COR-L47 (cell line): Measurements from ENCODE around the gene MED31.
"Not testable (repeated sequence)": the region's sequence is repeated elsewhere in the genome, so short reads cannot be mapped to it uniquely, and the experiment has no call there.

Source experiments
- DNase-seq: peaks from one replicate; lab custom pipeline; 2025; lab: John Stamatoyannopoulos, UW

The MED31 gene

DNA sequence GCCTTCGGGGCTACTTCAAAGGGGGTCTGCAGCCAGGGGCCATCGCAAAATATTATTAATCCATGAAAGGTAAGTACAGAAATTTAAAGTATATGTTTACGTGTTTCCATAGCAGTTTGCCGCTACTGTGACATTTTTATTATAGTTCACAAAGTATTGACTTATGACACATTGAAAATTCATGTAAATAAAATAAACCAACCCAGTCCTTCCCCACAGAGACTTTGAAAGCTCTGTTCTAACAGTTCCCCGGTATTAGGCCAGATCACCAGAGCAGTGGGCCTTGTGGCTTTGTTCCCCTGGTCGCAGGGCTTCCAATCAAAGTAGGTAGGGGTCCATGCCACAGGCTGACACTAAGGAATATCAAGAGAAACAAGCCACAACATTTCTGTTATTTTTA lies 24.8 kb downstream of the MED31 start:
- DNase-seq = no peak

DNA sequence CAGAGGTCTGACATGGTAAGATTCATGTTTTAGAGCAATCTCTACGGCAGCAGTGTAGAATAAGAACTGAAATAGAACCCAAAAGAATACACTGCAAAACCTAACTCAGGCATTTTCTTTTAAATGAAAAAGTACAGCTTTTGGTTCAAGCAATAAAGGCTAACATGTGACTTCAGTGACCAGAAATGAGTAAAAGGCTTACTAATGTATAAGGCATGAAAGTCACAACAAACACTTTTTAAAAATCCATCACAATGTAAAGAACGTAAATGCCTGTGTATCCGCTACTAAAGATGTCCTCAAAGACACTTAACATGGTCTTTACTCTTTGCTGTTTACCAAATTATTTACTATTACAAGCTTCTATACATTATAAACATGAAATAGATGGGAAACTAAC lies 27.5 kb downstream of the MED31 start:
- no peak for DNase-seq

DNA sequence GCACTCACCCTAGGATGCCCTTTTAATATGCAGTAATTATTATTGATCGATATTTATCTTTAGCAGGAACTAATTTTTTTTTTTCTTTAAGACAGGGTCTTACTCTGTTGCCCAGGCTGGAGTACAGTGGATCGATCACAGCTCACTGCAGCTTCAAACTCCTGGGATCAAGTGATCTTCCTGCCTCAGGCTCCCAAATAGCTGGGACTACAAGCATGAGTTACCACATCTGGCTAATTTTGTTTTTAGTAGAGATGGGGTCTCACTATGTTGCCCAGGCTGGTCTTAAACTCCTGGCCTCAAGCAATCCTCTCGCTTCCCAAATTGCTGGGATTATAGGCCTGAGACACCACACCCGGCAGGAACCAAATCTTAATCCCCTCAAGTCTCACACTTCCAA lies 40.2 kb downstream of the MED31 start:
- DNase-seq = no peak

DNA sequence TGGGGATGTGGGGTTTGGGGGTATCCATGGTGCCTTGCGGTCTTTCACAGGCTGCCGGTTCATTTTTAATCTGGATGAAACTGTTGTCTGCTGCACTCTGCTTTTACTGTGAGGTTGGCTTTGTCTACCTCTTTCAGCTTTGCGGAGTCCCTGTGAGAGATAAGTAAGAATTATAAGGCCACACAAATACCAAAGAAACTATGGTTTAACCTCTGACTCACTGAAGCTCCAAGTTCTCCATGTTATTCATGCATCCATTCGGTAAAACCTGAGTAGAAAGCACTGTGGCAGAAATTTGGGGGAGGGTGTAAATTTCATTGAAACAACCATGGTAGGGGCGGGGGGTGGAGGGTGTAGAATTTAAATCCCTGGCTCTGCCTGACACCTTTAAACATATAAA lies 41.4 kb downstream of the MED31 start:
- DNase-seq = no peak

DNA sequence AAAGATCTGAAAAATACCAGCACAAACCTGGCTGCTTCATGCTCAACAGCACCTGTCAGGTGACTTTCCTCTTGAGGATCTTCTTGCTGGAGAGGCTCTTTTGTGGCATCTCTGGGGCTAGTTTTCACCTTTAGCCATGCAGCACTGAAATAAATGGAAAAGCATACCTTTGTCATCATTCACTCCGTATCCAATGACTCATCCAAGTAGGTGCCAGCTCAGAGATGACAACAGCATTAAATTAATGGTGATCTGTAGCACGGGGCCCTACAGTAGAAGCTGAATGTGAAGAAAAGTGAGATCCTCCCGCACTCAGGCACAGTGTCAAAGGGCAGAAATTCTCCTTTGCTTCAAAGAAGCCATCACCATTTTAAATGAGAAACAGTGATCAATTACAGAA lies 43.1 kb downstream of the MED31 start:
- no peak for DNase-seq

DNA sequence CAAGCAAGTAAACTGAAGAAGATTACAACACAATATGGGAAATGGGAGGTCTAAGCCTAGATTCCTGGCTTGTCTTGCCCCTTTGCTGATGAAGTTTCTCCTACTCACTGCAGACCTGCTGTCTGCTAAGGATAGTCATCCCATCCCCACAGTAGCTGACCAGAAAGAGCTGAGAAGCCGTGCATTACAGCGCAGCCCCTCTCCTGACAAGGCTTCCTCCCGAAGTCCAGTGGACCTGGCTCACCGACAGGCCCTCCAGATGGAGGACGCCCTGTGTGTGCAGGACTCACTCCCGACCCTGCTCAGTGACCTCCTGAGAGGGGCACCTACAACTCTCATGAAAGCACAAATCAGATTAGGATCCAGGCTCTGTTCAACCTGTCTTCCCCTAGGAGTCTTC lies 46.3 kb downstream of the MED31 start:
- DNase-seq = no peak

DNA sequence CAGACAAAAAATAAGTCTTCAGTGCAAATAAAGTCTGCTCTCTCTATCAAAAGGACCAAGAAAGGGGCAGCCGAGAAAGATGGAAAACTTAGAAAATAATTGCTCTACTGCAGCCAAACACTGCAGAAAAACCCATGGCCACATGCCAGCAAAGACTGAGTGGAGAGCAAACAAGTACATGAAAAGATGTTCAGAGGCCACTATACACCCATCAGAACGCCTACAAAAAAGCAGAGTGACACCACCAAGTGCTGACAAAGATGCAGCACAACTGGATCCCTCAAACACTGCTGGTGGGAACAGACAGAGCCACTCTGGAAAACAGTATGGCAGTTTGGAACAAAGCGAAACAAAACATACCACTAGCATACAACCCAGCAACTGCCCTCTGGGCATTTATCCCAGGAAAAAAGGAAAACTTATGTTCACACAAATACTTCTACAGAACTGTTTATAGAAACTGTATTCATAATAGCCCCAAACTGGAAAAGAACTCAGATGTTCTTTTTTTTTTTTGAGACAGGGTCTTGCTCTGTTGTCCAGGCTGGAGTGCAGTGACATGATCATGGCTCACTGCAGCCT lies 47.6 kb downstream of the MED31 start:
- no peak for DNase-seq

DNA sequence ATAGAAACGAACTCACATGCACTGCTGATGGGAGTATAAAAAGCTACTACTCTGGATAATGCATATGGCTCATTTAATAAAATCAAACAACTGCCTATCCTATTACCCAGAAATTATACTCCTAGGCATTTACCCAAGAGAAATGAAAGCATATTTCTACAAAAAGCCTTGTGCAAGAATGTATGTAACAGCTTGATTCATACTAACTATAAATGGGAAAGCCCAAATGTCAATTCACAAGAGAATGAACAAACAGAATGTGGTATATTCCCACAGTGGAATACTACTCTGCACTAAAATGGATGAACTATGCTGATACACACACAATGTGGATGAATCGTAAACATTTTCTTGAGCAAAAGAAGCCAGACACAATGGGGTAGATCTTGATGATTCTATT lies 49.3 kb downstream of the MED31 start:
- DNase-seq = no peak

DNA sequence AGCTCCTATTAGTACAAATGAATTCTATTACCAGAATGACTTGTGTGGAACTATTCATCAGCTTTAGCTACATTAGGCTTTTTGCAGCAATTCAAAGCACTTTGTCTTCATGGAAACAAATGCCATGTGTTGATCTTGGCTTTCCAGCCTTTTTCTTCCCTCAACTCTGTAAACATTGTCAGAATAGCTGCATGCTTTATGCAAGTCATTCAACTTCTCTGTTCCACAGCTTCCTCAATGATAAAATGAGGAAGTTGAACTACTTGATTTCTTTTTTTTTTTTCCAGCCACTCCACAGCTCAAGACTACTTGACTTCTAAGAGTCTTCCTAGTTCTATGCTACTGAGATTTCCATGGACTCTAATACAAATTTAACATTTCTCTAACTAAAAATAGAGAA lies 52.0 kb downstream of the MED31 start:
- DNase-seq = no peak

DNA sequence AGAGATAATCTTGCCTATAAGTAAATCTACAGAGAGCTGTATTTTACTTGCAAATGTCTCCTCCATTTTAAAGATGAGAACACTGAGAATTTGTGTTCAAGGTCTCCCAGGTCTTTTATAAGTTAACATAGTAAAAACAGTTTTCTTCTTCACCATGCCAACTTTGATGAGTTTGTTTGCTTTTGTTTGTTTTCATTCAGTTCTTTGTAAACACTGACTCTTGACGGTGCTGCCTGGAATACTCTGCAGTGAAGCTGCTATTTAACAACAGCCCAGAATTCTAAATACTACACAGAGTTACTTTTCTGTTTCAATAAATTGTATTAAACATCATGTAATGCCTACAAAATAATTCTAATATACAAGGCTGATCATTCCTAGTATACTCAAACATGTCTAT lies 53.7 kb downstream of the MED31 start:
- no peak for DNase-seq

DNA sequence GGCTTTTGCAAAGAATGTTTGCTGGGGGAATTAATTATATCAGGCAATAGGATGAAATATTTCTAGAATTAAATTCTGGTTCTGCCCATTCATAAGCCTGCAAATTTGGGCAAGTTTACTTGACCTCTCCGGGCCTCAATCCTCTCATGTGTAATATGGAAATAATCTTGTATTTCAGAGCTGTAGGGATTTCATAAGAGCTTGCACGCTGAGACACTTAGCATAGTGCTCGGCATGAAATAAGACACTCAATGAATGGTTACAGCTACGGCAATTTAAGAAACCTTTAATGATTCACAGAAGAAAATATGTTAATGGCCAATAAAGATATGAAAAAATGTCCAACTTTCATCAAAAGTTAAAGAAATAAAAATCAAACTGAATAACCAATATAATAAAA lies 54.5 kb downstream of the MED31 start:
- DNase-seq = no peak

DNA sequence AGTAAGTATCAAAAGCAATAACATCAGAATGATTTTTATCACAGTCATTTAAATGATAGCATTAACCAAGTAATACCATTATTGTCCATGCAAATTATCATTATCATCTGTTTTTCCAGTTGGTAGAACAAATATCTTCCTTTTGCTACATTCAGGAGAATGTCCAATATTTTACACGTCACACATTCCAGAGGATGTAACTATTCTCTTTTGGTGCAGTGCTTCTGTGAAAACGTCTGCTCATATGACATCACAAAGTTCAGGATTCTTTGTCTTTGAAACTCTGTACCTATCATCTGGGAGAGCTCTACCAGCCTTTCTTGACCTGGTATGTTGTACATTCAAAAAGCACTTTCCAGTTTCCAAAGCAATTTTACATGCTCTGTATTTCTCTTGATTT lies 54.9 kb downstream of the MED31 start:
- DNase-seq = no peak

DNA sequence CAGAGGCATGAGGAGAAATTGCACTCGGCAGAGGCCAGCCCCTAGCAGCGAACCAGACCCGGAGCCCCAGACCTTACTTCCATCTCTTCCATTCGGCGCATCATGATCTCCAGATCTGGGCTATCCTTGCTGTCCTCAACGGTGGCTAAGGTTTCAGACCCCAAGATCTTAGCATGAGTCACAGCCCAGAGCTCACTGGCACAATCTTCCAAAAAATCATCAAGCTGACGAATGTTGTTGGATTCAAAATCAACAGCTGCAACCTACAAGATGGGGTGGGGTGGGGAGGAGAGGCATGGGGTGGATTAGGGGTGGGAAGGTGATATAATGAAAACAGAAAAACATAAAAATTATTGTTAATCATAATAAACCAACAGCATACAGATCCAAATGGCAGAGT lies 55.3 kb downstream of the MED31 start:
- no peak for DNase-seq

DNA sequence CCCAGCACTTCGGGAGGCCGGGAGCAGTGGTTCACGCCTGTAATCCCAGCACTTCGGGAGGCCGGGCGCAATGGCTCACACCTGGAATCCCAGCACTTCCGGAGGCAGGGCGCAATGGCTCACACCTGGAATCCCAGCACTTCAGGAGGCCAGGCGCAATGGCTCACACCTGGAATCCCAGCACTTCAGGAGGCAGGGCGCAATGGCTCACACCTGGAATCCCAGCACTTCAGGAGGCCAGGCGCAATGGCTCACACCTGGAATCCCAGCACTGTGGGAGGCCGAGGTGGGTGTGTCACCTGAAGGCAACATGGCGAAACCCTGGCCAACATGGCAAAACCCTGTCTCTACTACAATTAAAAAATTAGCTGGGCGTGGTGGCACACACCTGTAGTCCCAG lies 58.0 kb downstream of the MED31 start:
- not testable (repeated sequence) for DNase-seq
